OCI-LY1 (cell line): ENCODE measurements around the gene OSGIN1.

ENCODE experiments used
- H2AFZ ChIP-seq: fragments of 200-600 bp; sonication (generic), shearing (Covaris generic); 2 replicates; pipeline ENCODE4 v1.6.0; 2014; ENCODE audit warnings: antibody characterized with exemption, mild to moderate bottlenecking, low read length
- H3F3A ChIP-seq: fragments of 200-600 bp; sonication (generic), shearing (Covaris generic); 2 replicates; pipeline ENCODE4 v1.6.0; 2014; ENCODE audit warnings: mild to moderate bottlenecking, antibody characterized with exemption, low read length, moderate library complexity; ENCODE audit not compliant: insufficient read depth
- H3K27ac ChIP-seq: fragments of 200-600 bp; sonication (generic); 2 replicates; pipeline ENCODE4 v1.5.1; 2014; ENCODE audit warnings: low read length, mixed run types, mild to moderate bottlenecking, low read depth; ENCODE audit not compliant: poor library complexity, severe bottlenecking
- H3K27me3 ChIP-seq: fragments of 200-600 bp; sonication (generic); 2 replicates; pipeline ENCODE4 v1.6.0; 2014; ENCODE audit warnings: antibody characterized with exemption, mild to moderate bottlenecking, low read length, moderate library complexity; ENCODE audit not compliant: insufficient read depth
- H3K36me3 ChIP-seq: fragments of 200-600 bp; sonication (generic); 2 replicates; pipeline ENCODE4 v1.6.1; 2014; ENCODE audit warnings: mild to moderate bottlenecking, antibody characterized with exemption, low read length, moderate library complexity, mixed read lengths; ENCODE audit not compliant: insufficient read depth
- H3K4me1 ChIP-seq: fragments of 200-600 bp; sonication (generic); 2 replicates; pipeline ENCODE4 v1.5.1; 2014; ENCODE audit warnings: mild to moderate bottlenecking, low read length, moderate library complexity; ENCODE audit not compliant: insufficient read depth, severe bottlenecking
- H3K4me2 ChIP-seq: fragments of 200-600 bp; sonication (generic), shearing (Covaris generic); 2 replicates; pipeline ENCODE4 v1.6.1; 2014; ENCODE audit warnings: low read length
- H3K4me3 ChIP-seq: fragments of 200-600 bp; sonication (generic); 2 replicates; pipeline ENCODE4 v1.5.1; 2014; ENCODE audit warnings: low read length, low read depth, mild to moderate bottlenecking, mixed read lengths; ENCODE audit not compliant: poor library complexity, severe bottlenecking
- H3K79me2 ChIP-seq: fragments of 200-600 bp; shearing (Covaris generic); 2 replicates; pipeline ENCODE4 v1.6.1; 2016; ENCODE audit warnings: mixed run types, low read length, mixed read lengths; ENCODE audit not compliant: insufficient read depth
- H3K9ac ChIP-seq: fragments of 200-600 bp; sonication (generic), shearing (Covaris generic); 2 replicates; pipeline ENCODE4 v1.6.1; 2014; ENCODE audit warnings: mild to moderate bottlenecking, low read length, mixed read lengths
- H3K9me2 ChIP-seq: fragments of 200-600 bp; sonication (generic), shearing (Covaris generic); 2 replicates; pipeline ENCODE4 v1.6.1; 2014; ENCODE audit warnings: low read depth, mild to moderate bottlenecking, low read length, mixed read lengths
- H3K9me3 ChIP-seq: fragments of 200-600 bp; shearing (Covaris generic); 2 replicates; pipeline ENCODE4 v1.6.1; 2014; ENCODE audit warnings: low read length, mixed read lengths
- H4K20me1 ChIP-seq: fragments of 200-600 bp; sonication (generic), shearing (Covaris generic); 2 replicates; pipeline ENCODE4 v1.6.0; 2016; ENCODE audit warnings: mild to moderate bottlenecking, low read length; ENCODE audit not compliant: insufficient read depth
- EZH2 ChIP-seq: fragments of 200-600 bp; sonication (generic), shearing (Covaris generic); IDR thresholded peaks from 2 replicates; pipeline ENCODE4 v1.8.0; 2017; ENCODE audit warnings: borderline replicate concordance, mixed run types, mild to moderate bottlenecking, antibody characterized with exemption, low read length, moderate library complexity, mixed read lengths
- TF ChIP-seq, protein P1 (sequence below): fragments of 200-600 bp; sonication (generic), shearing (Covaris generic); IDR thresholded peaks from 2 replicates; pipeline ENCODE4 v1.5.1; 2017; ENCODE audit warnings: mild to moderate bottlenecking, antibody characterized with exemption, low read length, moderate library complexity, mixed read lengths

The OSGIN1 gene

DNA sequence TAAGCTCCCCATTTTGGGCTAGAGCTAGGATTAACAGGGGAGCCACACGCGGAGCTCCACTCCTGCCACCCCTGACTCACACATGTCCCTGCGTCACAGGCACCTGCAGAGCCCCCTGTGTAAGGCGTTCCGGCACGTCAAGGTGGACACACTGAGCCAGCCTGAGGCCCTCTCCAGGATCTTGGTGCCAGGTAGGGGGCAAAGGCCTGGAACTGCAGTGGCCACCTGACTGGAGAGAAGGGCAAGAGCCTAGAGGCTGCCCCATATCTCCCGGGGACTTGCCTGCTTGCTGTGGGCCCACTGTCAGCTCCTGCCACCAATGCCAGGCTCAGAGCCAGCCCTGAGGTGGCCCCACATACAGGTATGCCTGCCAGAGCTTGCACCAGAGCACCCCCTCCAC lies 48.7 kb downstream of the OSGIN1 start:
- Histone ChIP-seq H3K36me3 (no peaks in the 10 kb centered on the region), H3K4me3 (no peak overlapping the region), H4K20me1 (no peaks in the 10 kb centered on the region), H3K9me3 (no peaks in the 10 kb centered on the region), H3K9me2 (no peaks in the 10 kb centered on the region), H3K4me2 (no peak overlapping the region), H3K27ac (no peak overlapping the region), H3F3A (no peaks in the 10 kb centered on the region), H2AFZ (no peak overlapping the region), H3K9ac (no peak overlapping the region), H3K79me2 (no peaks in the 10 kb centered on the region), H3K4me1 (no peaks in the 10 kb centered on the region), H3K27me3 (no peaks in the 10 kb centered on the region; the same call in 1 of the 2 replicates)
- TF ChIP-seq EZH2: no peak
- TF ChIP-seq, protein P1, sequence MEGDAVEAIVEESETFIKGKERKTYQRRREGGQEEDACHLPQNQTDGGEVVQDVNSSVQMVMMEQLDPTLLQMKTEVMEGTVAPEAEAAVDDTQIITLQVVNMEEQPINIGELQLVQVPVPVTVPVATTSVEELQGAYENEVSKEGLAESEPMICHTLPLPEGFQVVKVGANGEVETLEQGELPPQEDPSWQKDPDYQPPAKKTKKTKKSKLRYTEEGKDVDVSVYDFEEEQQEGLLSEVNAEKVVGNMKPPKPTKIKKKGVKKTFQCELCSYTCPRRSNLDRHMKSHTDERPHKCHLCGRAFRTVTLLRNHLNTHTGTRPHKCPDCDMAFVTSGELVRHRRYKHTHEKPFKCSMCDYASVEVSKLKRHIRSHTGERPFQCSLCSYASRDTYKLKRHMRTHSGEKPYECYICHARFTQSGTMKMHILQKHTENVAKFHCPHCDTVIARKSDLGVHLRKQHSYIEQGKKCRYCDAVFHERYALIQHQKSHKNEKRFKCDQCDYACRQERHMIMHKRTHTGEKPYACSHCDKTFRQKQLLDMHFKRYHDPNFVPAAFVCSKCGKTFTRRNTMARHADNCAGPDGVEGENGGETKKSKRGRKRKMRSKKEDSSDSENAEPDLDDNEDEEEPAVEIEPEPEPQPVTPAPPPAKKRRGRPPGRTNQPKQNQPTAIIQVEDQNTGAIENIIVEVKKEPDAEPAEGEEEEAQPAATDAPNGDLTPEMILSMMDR: no peak

DNA sequence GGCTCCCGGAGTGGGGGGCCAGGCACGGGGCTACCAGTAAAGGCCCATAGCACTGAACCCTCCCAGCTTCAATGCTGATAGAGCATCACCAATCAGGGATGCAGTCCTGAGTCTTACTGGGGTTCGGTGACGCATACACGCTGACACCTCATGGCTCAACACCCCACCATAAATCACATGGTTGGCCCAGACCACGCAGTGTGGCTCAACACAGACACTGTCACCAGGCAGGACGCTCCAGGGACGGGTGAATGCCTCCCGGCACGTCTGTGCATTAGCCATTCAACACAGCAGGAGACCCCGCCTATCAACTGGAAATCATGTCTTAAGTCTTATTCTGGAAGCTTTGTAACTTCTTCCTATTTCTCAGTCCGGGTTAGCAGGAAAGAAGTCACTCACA lies 50.0 kb downstream of the OSGIN1 start:
- Histone ChIP-seq H3K9me2 (no peaks in the 10 kb centered on the region), H3K4me3 (no peak overlapping the region), H3K4me2 (no peak overlapping the region), H3F3A (no peaks in the 10 kb centered on the region), H4K20me1 (no peaks in the 10 kb centered on the region), H3K4me1 (no peaks in the 10 kb centered on the region), H3K9me3 (no peaks in the 10 kb centered on the region), H3K36me3 (no peaks in the 10 kb centered on the region), H3K27me3 (no peaks in the 10 kb centered on the region; the same call in 1 of the 2 replicates), H3K27ac (no peak overlapping the region), H3K9ac (no peak overlapping the region), H2AFZ (no peak overlapping the region), H3K79me2 (no peaks in the 10 kb centered on the region)
- TF ChIP-seq EZH2: no peak

DNA sequence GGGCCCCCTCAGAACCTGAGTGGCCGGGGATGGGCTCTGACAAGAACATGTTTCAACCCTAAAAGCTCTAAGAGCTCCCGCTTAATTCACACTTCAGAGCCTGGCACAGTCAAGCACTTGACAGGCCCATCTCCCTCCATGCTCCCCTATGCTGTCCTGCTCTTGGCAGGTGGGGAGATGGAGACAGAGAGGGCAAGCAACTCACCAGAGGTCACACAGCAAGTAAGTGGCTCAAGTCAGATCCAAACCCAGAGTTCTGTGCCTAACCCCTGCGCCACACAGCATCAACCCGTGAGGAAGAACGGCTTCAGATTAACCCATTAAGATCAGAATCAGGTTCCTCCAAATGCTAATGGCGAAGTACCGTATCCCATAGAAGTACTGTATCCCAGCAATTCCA lies 51.4 kb downstream of the OSGIN1 start:
- Histone ChIP-seq H3K27me3 (no peaks in the 10 kb centered on the region; the same call in 1 of the 2 replicates), H3F3A (no peaks in the 10 kb centered on the region), H3K27ac (no peak overlapping the region), H2AFZ (no peak overlapping the region), H3K36me3 (no peaks in the 10 kb centered on the region), H3K79me2 (no peaks in the 10 kb centered on the region), H3K4me1 (no peaks in the 10 kb centered on the region), H3K4me3 (no peak overlapping the region), H3K9ac (no peak overlapping the region), H3K9me2 (no peaks in the 10 kb centered on the region), H3K4me2 (no peak overlapping the region), H3K9me3 (no peaks in the 10 kb centered on the region), H4K20me1 (no peaks in the 10 kb centered on the region)
- TF ChIP-seq EZH2: no peak

DNA sequence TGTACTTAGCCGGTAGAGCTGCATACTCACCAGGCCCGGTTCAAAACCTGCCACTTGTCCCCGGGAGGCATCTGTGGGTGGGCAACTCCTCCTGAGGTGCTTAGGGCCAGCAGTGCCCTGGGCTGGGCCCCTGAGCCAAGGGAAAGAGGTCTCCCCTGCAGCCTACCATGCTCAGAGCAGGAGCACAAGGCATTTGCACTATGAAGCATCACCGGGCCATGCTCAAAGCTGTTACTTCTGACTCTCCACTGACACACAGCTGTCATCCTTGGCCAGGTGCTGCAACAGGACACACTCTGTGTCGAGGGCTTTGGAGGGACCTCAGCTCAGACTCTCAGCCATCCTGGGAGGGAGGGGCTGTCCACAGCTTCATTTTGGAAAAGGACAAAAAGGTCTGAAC lies 52.4 kb downstream of the OSGIN1 start:
- Histone ChIP-seq H3F3A (no peaks in the 10 kb centered on the region), H3K36me3 (no peaks in the 10 kb centered on the region), H3K27me3 (no peaks in the 10 kb centered on the region; the same call in 1 of the 2 replicates), H3K4me3 (no peak overlapping the region), H2AFZ (no peak overlapping the region), H3K4me1 (no peaks in the 10 kb centered on the region), H4K20me1 (no peaks in the 10 kb centered on the region), H3K9me2 (no peaks in the 10 kb centered on the region), H3K79me2 (no peaks in the 10 kb centered on the region), H3K9me3 (no peaks in the 10 kb centered on the region), H3K4me2 (no peak overlapping the region), H3K27ac (no peak overlapping the region), H3K9ac (no peak overlapping the region)
- TF ChIP-seq, protein P1: no peak
- TF ChIP-seq EZH2: no peak
